ENCODE measurements around the gene TMEM203.

DNA sequence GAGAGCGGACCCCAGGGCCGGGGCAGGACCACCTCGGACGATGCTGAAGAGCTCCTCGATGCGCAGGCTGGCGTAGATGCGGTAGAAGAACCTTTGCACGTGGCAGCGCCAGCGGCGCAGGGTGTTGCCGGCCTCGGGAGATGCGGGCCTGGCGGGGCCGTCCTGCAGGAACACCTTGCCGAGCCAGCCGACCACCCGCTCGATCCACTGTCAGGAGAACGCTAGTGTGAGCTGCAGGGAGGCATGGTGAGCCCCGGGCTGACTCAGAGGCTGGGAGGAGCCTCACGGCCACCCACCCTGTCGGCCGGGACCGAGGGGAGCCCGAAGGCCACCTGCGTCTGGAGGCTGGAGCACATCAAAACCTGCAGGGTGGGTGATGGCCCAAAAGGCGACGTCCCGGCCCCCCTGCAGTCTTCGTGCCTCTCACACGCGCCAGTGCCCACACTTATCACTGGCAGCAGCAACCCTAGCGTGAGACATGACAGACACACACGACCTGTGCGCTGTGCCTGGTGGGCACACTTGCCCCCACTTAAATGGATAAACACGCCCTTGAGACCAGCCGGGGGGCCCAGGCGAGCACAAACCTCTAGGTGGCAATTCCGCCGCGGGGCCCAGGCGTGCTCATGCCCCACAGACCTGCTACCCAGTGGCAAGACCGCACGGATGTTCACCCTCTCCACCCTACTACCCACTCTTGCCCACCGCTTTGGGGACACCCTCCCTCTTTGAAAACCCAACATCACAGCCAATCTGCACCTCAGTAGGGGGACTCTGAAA, 20.4 kb downstream of the TMEM203 start:
- no peak for TF ChIP-seq CTCF (IDR thresholded peaks at IDR 0.05; ENCODE audit: low read depth, low read length)
- no peak for TF ChIP-seq POLR2A (IDR thresholded peaks at IDR 0.05; ENCODE audit: extremely low read depth, insufficient read length)
- TF ChIP-seq, protein P1, sequence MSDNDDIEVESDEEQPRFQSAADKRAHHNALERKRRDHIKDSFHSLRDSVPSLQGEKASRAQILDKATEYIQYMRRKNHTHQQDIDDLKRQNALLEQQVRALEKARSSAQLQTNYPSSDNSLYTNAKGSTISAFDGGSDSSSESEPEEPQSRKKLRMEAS (IDR thresholded peaks at IDR 0.05; ENCODE audit: low read depth, low read length) = no peak
- no peak for TF ChIP-seq MYC (IDR thresholded peaks at IDR 0.05; ENCODE audit: low read depth, low read length)
